GM19395 (cell line): ENCODE data around the gene SGCA.

Source experiments
- ATAC-seq: cut with Tn5 transposase; IDR thresholded peaks from one replicate; pipeline ENCODE4 v1.9.1; 2021; ENCODE audit warnings: mild to moderate bottlenecking, moderate library complexity; ENCODE audit not compliant: unreplicated experiment

SGCA gene

GRCh38 chr17:50148226-50149090 is 17.3 kb upstream of the SGCA start:
- peak; percentile 48 for ATAC-seq

- no peak for ATAC-seq
Observed at GRCh38 chr17:50149091-50149416, 16.8 kb upstream of the SGCA start.

- no peak for ATAC-seq
Observed at GRCh38 chr17:50149417-50150353, 16.1 kb upstream of the SGCA start.

GRCh38 chr17:50150354-50151040 is 15.3 kb upstream of the SGCA start, which contains the start of gene PPP1R9B:
Gene PPP1R9B (minus strand): TSS chr17:50150677. CDS start chr17:50150513, 164 bp downstream.
- ATAC-seq = no peak

- peak; percentile 37 for ATAC-seq
Observed at GRCh38 chr17:50151041-50151936, 14.5 kb upstream of the SGCA start.

- no peak for ATAC-seq
Observed at GRCh38 chr17:50151937-50152547, 13.8 kb upstream of the SGCA start.

GRCh38 chr17:50152736-50153135 is 13.1 kb upstream of the SGCA start:
- no peak for ATAC-seq

- no peak for ATAC-seq
Observed at GRCh38 chr17:50153650-50154575, 11.9 kb upstream of the SGCA start.

- ATAC-seq = no peak
Observed at GRCh38 chr17:50154604-50155003, 11.2 kb upstream of the SGCA start.

- ATAC-seq = no peak
Observed at GRCh38 chr17:50155115-50155819, 10.5 kb upstream of the SGCA start.

GRCh38 chr17:50157891-50158290 is 7.9 kb upstream of the SGCA start:
- no peak for ATAC-seq

GRCh38 chr17:50161023-50161910 is 4.5 kb upstream of the SGCA start:
- peak; percentile 83 for ATAC-seq

- ATAC-seq = no peak
Observed at GRCh38 chr17:50161911-50162288, 3.9 kb upstream of the SGCA start.

- ATAC-seq = no peak
Observed at GRCh38 chr17:50162466-50163254, 3.1 kb upstream of the SGCA start.

GRCh38 chr17:50163843-50164696 is 1.7 kb upstream of the SGCA start:
- no peak for ATAC-seq

- ATAC-seq = no peak
Observed at GRCh38 chr17:50164697-50164988, 1.2 kb upstream of the SGCA start.
